RWPE1 (cell line): ENCODE data around the gene CBR3.
"Not testable (repeated sequence)": the region's sequence is repeated elsewhere in the genome, so short reads cannot be mapped to it uniquely, and the experiment has no call there.

Source experiments
- CTCF ChIA-PET: fragments of 350-600 bp; sonication (Branson Sonifier 250); formaldehyde crosslinking; extraction: SDS; loops from one replicate; lab custom pipeline; 2021; lab: Yijun Ruan, JAX
- POLR2A ChIA-PET: fragments of 400-600 bp; formaldehyde crosslinking; extraction: SDS; loops from one replicate; lab custom pipeline; 2020; ENCODE audit warnings: antibody characterized with exemption; ENCODE audit not compliant: low non-redundant PET; lab: Yijun Ruan, JAX
- DNase-seq: peaks from one replicate; pipeline ENCODE4 v3.0.0; 2012; ENCODE audit warnings: low spot score
- H3K27ac ChIP-seq: fragments of 450-650 bp; 2 replicates; pipeline ENCODE4 v1.5.1; 2017
- CTCF ChIP-seq: fragments of 450-650 bp; conservative IDR thresholded peaks from 2 replicates; pipeline ENCODE4 v1.5.1; 2017; ENCODE audit warnings: low read depth, mild to moderate bottlenecking

Gene CBR3

GRCh38 chr21:36132696-36133095 is 2.2 kb upstream of the CBR3 start:
- no peak for TF ChIP-seq CTCF
- no peak for DNase-seq
- no peak overlapping the region for H3K27ac ChIP-seq
- POLR2A ChIA-PET, result no interaction called here
- CTCF ChIA-PET, result no interaction called here

GRCh38 chr21:36135391-36136102 is 668 bp downstream of the CBR3 start:
- ChIA-PET POLR2A (interaction anchor here (0.6 kb wide), 1 partner anchor 77 kb away, joined by 3 read pairs; no protein-coding TSS in a partner anchor), CTCF (interaction anchor here (0.7 to 0.9 kb wide), 2 partner anchors 66 to 74 kb away, joined by 3 to 4 read pairs; partner anchors contain the start of gene CBR1)
- H3K27ac ChIP-seq, result peak overlapping the region; percentile 98
- no peak for TF ChIP-seq CTCF
- DNase-seq, result peak; percentile 70

DNA sequence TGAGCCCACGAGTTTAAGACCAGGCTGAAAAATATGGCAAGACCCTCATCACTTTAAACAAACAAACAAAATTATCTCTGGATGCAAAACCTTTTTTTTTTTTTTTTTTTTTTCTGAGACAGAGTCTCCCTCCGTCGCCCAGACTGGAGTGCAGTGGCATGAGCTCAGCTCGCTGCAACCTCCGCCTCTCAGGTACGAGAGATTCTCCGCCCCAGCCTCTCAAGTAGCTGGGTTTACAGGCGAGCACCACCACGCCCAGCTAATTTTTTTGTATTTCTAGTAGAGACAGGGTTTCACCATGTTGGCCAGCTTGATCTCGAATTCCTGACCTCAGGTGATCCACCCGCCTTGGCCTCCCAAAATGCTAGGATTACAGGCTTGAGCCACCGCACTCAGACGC is 4.9 kb downstream of the CBR3 start:
- not testable (repeated sequence) for H3K27ac ChIP-seq, DNase-seq
- CTCF ChIA-PET, result interaction anchor here (0.6 to 1.0 kb wide), 2 partner anchors 70 to 77 kb away, joined by 4 to 6 read pairs; no protein-coding TSS in a partner anchor
- POLR2A ChIA-PET, result interaction anchor here (1.0 kb wide), 1 partner anchor 180 kb away, joined by 6 read pairs; the partner anchor contains the start of gene MORC3

DNA sequence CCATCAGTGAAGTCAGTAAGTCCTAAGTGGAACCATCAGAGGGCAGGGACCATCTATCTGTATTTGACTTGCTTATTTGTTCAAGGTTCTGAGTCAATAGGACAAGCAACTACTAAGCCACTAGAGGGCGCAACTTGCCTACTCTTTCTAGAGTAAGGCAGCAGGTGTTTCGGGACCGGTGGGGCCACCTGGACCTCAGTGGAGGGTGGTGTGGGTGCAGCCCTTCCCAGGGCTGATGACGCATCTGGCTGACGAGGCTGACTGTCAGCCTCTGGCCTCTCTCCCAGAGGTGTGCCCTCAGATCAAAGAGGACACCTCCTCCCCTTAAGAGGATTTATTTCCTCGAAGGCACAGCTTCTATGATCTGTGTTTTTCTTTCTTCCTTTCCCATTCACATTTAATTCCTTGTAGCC is 6.6 kb downstream of the CBR3 start:
- peak; percentile 82 for TF ChIP-seq CTCF
- peak overlapping the region; percentile 45; the same call in 1 of the 2 replicates for H3K27ac ChIP-seq
- ChIA-PET CTCF (interaction anchor here (0.6 to 1.6 kb wide), 10 partner anchors 11 to 1894 kb away, joined by 3 to 5 read pairs (median 4); no protein-coding TSS in a partner anchor), POLR2A (no interaction called here)
- DNase-seq, result peak; percentile 94

DNA sequence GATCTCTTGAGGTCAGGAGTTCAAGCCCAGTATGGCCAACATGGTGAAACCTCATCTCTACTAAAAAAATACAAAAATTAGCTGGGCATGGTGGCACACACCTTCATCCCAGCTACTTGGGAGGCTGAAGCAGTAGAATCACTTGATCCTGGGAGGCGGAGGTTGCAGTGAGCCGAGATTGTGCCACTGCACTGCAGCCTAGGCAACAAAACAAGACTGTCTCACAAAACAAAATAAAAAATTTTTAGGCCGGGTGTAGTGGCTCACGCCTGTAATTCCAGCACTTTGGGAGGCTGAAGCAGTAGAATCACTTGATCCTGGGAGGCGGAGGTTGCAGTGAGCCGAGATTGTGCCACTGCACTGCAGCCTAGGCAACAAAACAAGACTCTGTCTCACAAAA is 9.4 kb downstream of the CBR3 start:
- POLR2A ChIA-PET, result interaction anchor here (0.5 kb wide), 1 partner anchor 110 kb away, joined by 3 read pairs; no protein-coding TSS in a partner anchor
- not testable (repeated sequence) for H3K27ac ChIP-seq, DNase-seq
- CTCF ChIA-PET, result interaction anchor here (1.4 kb wide), 1 partner anchor 65 kb away, joined by 3 read pairs; no protein-coding TSS in a partner anchor

GRCh38 chr21:36145259-36145658 is 10.4 kb downstream of the CBR3 start:
- ChIA-PET POLR2A (no interaction called here), CTCF (interaction anchor here (0.7 kb wide), 1 partner anchor 115 kb away, joined by 5 read pairs; no protein-coding TSS in a partner anchor)
- no peak for DNase-seq
- no peak for TF ChIP-seq CTCF
- no peak overlapping the region for H3K27ac ChIP-seq

DNA sequence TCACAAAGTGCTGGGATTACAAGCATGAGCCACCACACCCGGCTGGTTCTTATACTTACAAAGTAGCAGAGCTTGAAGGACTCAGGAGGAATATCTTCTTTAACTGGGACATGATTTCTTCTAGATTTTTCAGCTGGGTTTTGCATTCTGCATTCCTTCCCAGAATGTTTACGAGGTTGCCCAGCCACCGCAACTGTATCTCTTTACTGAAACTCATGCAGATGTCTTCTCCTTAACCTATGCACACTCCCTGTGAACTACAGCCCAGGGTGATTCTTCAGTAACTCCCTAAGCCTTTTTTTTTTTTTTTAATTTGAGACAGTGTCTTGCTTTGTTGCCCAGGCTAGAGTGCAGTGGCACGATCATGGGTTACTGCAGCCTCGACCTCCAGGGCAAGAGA is 13.0 kb downstream of the CBR3 start:
- POLR2A ChIA-PET, result no interaction called here
- no peak for TF ChIP-seq CTCF
- DNase-seq, result no peak
- CTCF ChIA-PET, result interaction anchor here (0.6 kb wide), 1 partner anchor 1855 kb away, joined by 3 read pairs; no protein-coding TSS in a partner anchor
- H3K27ac ChIP-seq, result no peak overlapping the region
